GM18507 (cell line): ENCODE data around the gene STRN4.
A peak's percentile ranks its signal among the peaks of the same experiment; 100 is the strongest.

Experiments
- DNase-seq: peaks from one replicate; pipeline ENCODE4 v3.0.0; 2011; ENCODE audit warnings: low read depth; ENCODE audit not compliant: insufficient read length; ENCODE audit errors: extremely low spot score
- FAIRE-seq: peaks from 2 replicates; lab custom pipeline; 2011; peaks lifted over from hg19 to GRCh38; lab: Jason Lieb, UNC

Gene STRN4

GRCh38 chr19:46692918-46693722 is 53.1 kb downstream of the STRN4 start:
- no peak for FAIRE-seq
- DNase-seq: no peak

- FAIRE-seq: no peak
- no peak for DNase-seq
Observed at GRCh38 chr19:46691948-46692347, 54.3 kb downstream of the STRN4 start.

- no peak for FAIRE-seq
- DNase-seq: no peak
Observed at GRCh38 chr19:46691104-46691503, 55.1 kb downstream of the STRN4 start.

- no peak for FAIRE-seq
- no peak for DNase-seq
Observed at GRCh38 chr19:46689358-46689757, 56.9 kb downstream of the STRN4 start.

GRCh38 chr19:46687438-46688145 is 58.7 kb downstream of the STRN4 start:
- no peak for FAIRE-seq
- no peak for DNase-seq

- DNase-seq (no peak), FAIRE-seq (no peak)
Observed at GRCh38 chr19:46685189-46685588, 61.1 kb downstream of the STRN4 start.

- peak; percentile 48 for DNase-seq
- FAIRE-seq: no peak
Observed at GRCh38 chr19:46678110-46678732, 68.0 kb downstream of the STRN4 start.

- DNase-seq (no peak), FAIRE-seq (no peak)
Observed at GRCh38 chr19:46674416-46675178, 71.7 kb downstream of the STRN4 start.

- no peak for FAIRE-seq
- no peak for DNase-seq
Observed at GRCh38 chr19:46670813-46671212, 75.4 kb downstream of the STRN4 start.
